HG02970 (cell line): Measurements from ENCODE around the gene KSR1.

Experiments used
- ATAC-seq: cut with Tn5 transposase; IDR thresholded peaks from one replicate; pipeline ENCODE4 v1.9.1; 2021; ENCODE audit warnings: mild to moderate bottlenecking, moderate library complexity, moderate number of reproducible peaks; ENCODE audit not compliant: unreplicated experiment, low FRiP score

Gene KSR1

GRCh38 chr17:27601975-27602302 lies 145.7 kb downstream of the KSR1 start:
- ATAC-seq, result no peak

GRCh38 chr17:27602721-27603420 lies 146.6 kb downstream of the KSR1 start:
- ATAC-seq, result no peak

- ATAC-seq, result no peak
Observed at GRCh38 chr17:27603421-27603770, 147.1 kb downstream of the KSR1 start.

- ATAC-seq, result no peak
Observed at GRCh38 chr17:27603880-27604794, 147.9 kb downstream of the KSR1 start.

- no peak for ATAC-seq
Observed at GRCh38 chr17:27605409-27605808, 149.2 kb downstream of the KSR1 start.

GRCh38 chr17:27607521-27608091 lies 151.4 kb downstream of the KSR1 start:
- no peak for ATAC-seq

- ATAC-seq, result no peak
Observed at GRCh38 chr17:27608328-27609230, 152.3 kb downstream of the KSR1 start.

- ATAC-seq, result no peak
Observed at GRCh38 chr17:27609611-27610303, 153.5 kb downstream of the KSR1 start.

GRCh38 chr17:27610304-27610677 lies 154.0 kb downstream of the KSR1 start:
- ATAC-seq, result no peak

GRCh38 chr17:27612160-27612770 lies 156.0 kb downstream of the KSR1 start:
- no peak for ATAC-seq

GRCh38 chr17:27613433-27613832 lies 157.2 kb downstream of the KSR1 start:
- no peak for ATAC-seq

GRCh38 chr17:27615121-27615520 lies 158.9 kb downstream of the KSR1 start:
- ATAC-seq, result no peak

- ATAC-seq, result no peak
Observed at GRCh38 chr17:27616414-27616813, 160.2 kb downstream of the KSR1 start.

GRCh38 chr17:27618417-27618816 lies 162.2 kb downstream of the KSR1 start:
- no peak for ATAC-seq

GRCh38 chr17:27620721-27621120 lies 164.5 kb downstream of the KSR1 start:
- ATAC-seq, result no peak

- ATAC-seq, result no peak
Observed at GRCh38 chr17:27621536-27621935, 165.3 kb downstream of the KSR1 start.

- ATAC-seq, result no peak
Observed at GRCh38 chr17:27621942-27622559, 165.8 kb downstream of the KSR1 start.

GRCh38 chr17:27622986-27623385 lies 166.7 kb downstream of the KSR1 start:
- no peak for ATAC-seq

- no peak for ATAC-seq
Observed at GRCh38 chr17:27623614-27624013, 167.4 kb downstream of the KSR1 start.
